ENCODE measurements around the gene ARHGEF19.
"Not testable (repeated sequence)": the region's sequence is repeated elsewhere in the genome, so short reads cannot be mapped to it uniquely, and the experiment has no call there.

ARHGEF19 gene

GRCh38 chr1:16204216-16204615 is 8.2 kb downstream of the ARHGEF19 start:
- no peak for DNase-seq (ENCODE audit: low spot score)

DNA sequence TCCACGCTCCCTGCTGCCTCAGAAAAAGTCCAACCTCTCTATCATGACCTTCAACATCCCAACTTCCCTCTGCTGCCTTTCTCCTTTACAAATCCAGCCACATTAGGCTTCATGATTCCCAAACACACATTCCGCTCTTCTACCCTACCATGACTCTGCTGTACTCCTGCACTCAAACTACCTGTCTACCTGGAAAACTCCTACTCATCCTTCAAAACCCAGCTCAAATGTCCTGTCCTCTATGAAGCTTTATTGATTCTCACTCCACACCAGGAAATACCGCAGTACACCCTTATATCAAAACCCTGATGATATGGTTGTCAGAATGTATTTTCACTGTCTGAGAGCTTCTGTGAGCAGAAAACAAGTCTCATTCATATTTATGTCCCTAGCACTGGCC is 8.9 kb downstream of the ARHGEF19 start:
- no peak for DNase-seq (ENCODE audit: low spot score)

- no peak for DNase-seq (ENCODE audit: low spot score)
These were observed 9.9 kb downstream of the ARHGEF19 start for GRCh38 chr1:16202281-16203210.

- DNase-seq (ENCODE audit: low spot score), result no peak
These were observed 12.8 kb downstream of the ARHGEF19 start for GRCh38 chr1:16199700-16200099.

GRCh38 chr1:16199157-16199501 is 13.3 kb downstream of the ARHGEF19 start:
- no peak for DNase-seq (ENCODE audit: low spot score)

GRCh38 chr1:16198444-16199156 is 13.9 kb downstream of the ARHGEF19 start:
- DNase-seq (ENCODE audit: low spot score), result no peak

- DNase-seq (ENCODE audit: low spot score), result no peak
These were observed 15.6 kb downstream of the ARHGEF19 start for GRCh38 chr1:16196874-16197273.

GRCh38 chr1:16196139-16196538 is 16.3 kb downstream of the ARHGEF19 start:
- DNase-seq (ENCODE audit: low spot score), result not testable (repeated sequence)

DNA sequence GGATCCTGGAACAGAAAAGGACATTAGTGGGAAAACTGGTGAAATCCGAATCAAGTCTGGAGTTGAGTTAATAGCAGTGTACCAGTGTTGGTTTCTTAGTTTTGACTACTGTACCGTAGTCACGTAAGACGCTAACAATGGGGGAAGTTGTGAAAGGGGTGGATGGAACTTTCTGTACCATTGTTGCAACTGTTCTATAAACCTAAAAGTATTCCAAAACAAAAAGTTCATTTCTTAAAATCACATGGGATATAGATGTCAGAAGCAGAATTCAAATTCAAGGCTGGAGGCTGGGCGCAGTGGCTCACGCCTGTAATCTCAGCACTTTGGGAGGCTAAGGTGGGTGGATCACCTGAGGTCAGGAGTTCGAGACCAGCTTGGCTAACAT is 16.9 kb downstream of the ARHGEF19 start:
- no peak for DNase-seq (ENCODE audit: low spot score)

GRCh38 chr1:16191916-16192546 is 20.4 kb downstream of the ARHGEF19 start:
- DNase-seq (ENCODE audit: low spot score), result no peak

- DNase-seq (ENCODE audit: low spot score), result no peak
These were observed 21.1 kb downstream of the ARHGEF19 start for GRCh38 chr1:16191309-16191708.

DNA sequence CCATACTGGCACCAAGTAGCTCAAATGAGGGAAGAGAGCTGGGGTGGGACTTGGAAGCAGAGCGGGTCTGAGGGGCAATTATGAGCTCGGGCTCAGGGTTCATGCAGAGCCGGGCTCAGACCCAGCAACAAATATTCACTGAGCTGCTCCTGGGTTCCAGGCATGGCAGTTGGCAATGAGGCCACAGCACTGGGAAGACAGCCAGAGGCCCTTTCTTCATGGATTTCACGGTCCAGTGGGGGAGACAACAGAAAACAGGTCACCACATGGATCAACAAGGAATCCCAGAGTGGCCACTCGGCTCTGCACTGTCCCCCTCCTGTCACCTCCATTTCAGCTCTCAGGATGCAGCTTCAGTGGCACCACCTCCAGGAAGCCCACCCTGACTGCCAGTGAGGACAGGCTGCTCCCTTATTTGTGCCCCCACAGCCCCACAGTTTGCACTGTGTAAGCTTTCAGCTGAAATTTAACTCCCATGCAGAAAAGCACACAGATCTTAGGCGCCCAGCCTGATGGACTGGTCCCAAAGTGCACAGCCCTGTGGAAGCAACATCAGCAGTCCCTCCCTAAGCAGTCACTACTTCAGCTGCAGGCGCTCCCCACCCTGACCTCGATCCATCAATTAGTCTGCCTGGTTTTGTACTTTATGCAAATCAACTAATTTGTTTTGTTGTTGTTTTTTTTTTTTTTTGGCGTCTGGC is 22.4 kb downstream of the ARHGEF19 start:
- no peak for DNase-seq (ENCODE audit: low spot score)

DNA sequence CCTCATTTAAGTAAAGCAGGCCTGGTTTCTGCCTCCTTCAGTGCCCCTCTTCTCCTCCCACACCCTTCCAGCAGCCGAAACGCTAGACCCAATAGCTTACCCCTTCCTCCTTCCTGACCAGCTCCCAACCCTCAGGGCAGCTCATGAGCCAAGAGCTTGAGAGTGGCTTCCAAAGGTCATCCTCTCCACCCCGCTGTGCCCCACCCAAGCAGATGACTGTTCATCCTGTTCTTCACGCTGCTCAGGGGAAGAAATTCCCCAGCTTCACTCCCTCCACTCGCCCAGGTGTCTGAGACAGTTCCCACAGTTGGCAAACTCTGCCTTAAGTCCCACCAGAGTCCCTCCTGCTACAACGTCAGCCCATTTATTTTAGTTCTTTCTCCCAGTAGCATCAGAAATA is 23.4 kb downstream of the ARHGEF19 start:
- peak; percentile 53 for DNase-seq (ENCODE audit: low spot score)

GRCh38 chr1:16187748-16188401 is 24.6 kb downstream of the ARHGEF19 start:
- DNase-seq (ENCODE audit: low spot score), result peak; percentile 66

DNA sequence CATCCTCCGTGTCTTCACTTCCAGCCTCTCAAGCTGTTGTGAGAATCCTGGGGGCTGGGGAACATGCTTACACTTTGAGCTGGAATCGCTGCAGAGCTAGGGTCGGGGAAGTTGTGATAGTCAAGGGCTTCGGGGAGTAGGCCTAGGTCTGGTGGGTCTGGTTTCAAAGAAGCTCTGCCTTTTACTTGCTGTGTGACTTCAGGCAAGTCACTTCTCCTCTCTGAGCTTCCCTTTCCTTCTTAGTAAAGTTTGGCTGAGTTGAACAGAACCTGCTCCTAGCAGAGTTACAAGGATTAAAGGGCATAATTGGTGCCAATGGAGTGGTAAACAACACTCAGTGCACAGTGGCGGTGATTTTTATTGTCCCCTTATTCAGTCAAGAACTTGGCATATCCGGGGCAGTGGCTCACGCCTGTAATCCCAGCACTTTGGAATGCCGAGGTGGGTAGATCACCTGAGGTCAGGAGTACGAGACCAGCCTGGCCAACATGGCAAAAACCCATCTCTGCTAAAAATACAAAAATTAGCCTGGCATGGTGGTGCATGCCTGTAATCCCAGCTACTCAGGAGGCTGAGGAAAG is 25.7 kb downstream of the ARHGEF19 start:
- DNase-seq (ENCODE audit: low spot score), result no peak

DNA sequence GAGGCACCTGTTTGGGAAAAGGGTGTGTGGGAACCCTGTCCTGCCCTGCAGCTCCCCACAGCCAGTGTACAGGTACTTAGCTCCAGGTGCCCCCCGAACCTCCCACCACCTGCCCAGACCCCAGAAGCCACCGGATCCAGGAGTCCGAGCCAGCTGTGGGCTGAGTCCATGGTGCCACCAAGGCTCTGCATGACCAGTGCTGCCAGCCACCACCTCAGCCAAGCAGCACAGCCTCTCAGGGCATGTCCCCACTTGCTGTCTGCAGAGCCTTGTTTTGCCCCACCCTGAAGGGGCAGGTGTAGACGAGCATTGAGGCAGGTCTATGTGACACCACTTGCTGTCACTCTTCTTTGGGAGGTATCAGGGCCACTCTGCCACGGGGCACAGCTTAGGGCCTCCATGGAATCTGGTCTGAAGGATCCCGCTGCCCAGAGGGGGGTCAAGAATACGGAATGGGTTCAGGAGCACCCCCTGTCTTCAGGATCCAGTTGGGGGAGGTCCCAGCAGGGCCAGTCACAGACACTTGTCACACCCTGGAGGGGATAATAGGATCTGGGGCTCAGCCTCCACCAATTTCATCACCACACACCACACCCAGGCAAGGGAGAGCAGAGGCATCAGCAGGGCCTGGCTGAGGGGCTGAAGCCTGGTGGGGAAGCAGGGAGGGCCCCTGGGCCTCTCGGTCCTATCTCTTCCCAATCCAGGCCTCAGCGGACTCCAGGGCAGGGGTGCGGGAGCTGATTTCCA is 27.7 kb downstream of the ARHGEF19 start:
- peak; percentile 30 for DNase-seq (ENCODE audit: low spot score)

GRCh38 chr1:16183765-16184556 is 28.5 kb downstream of the ARHGEF19 start:
- DNase-seq (ENCODE audit: low spot score), result no peak

DNA sequence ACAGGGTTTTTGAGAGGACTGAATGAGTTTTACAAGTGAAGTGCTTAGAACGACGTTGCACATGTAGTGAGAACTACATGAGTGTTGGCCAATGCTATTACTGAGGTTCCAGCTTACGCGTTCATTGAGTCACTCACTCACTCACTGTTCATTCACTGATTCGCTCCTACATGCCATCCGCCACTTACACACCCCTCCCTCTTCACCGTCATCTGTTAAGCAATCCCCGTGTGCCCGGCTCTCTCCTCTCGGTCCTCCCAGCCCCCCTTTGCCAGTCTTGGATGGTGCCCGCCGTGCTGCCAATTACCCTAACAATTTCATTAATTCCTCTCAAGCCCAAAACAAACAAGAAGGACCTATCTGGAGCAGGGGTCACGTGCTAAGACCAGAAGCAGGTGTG is 29.3 kb downstream of the ARHGEF19 start:
- DNase-seq (ENCODE audit: low spot score), result peak; percentile 71

- DNase-seq (ENCODE audit: low spot score), result peak; percentile 91
These were observed 30.3 kb downstream of the ARHGEF19 start for GRCh38 chr1:16181887-16182719.
